Stromal cell of bone marrow (primary cell): ENCODE measurements around the gene OR52M1.
"Not testable (repeated sequence)": the region's sequence is repeated elsewhere in the genome, so short reads cannot be mapped to it uniquely, and the experiment has no call there.

Experiments
- DNase-seq: peaks from one replicate; pipeline ENCODE4 v3.0.0-alpha.2; 2012; ENCODE audit warnings: low read depth

OR52M1 gene

GRCh38 chr11:4544891-4545290 lies at the start of gene OR52M1:
Gene OR52M1, plus strand, starts transcription at chr11:4545191. Its CDS starts 0 bp downstream, at chr11:4545191.
- DNase-seq, result no peak

GRCh38 chr11:4495487-4495886 lies 49.5 kb upstream of the OR52M1 start:
- no peak for DNase-seq

GRCh38 chr11:4495986-4496385 lies 49.0 kb upstream of the OR52M1 start:
- DNase-seq, result no peak

- DNase-seq, result no peak
Observed at GRCh38 chr11:4496557-4497248, 48.3 kb upstream of the OR52M1 start.

- DNase-seq, result no peak
Observed at GRCh38 chr11:4508886-4509285, 36.1 kb upstream of the OR52M1 start.

GRCh38 chr11:4511282-4512245 lies 33.4 kb upstream of the OR52M1 start:
- no peak for DNase-seq

- no peak for DNase-seq
Observed at GRCh38 chr11:4514196-4514595, 30.8 kb upstream of the OR52M1 start.

- no peak for DNase-seq
Observed at GRCh38 chr11:4522339-4522738, 22.7 kb upstream of the OR52M1 start.

- no peak for DNase-seq
Observed at GRCh38 chr11:4522752-4523151, 22.2 kb upstream of the OR52M1 start.

- no peak for DNase-seq
Observed at GRCh38 chr11:4523666-4524065, 21.3 kb upstream of the OR52M1 start.

- DNase-seq, result no peak
Observed at GRCh38 chr11:4527926-4528325, 17.1 kb upstream of the OR52M1 start.

GRCh38 chr11:4531686-4532085 lies 13.3 kb upstream of the OR52M1 start:
- not testable (repeated sequence) for DNase-seq

- DNase-seq, result peak; percentile 32
Observed at GRCh38 chr11:4539603-4540219, 5.3 kb upstream of the OR52M1 start.

- DNase-seq, result no peak
Observed at GRCh38 chr11:4541071-4541470, 3.9 kb upstream of the OR52M1 start.

- no peak for DNase-seq
Observed at GRCh38 chr11:4543561-4543960, 1.4 kb upstream of the OR52M1 start.

GRCh38 chr11:4546878-4547277 lies 1.9 kb downstream of the OR52M1 start:
- no peak for DNase-seq

GRCh38 chr11:4547416-4547815 lies 2.4 kb downstream of the OR52M1 start:
- DNase-seq, result no peak

- DNase-seq, result no peak
Observed at GRCh38 chr11:4551346-4551979, 6.5 kb downstream of the OR52M1 start.

GRCh38 chr11:4559527-4560440 lies 14.8 kb downstream of the OR52M1 start:
- DNase-seq, result no peak

GRCh38 chr11:4560467-4560866 lies 15.5 kb downstream of the OR52M1 start:
- no peak for DNase-seq

GRCh38 chr11:4565371-4565770 lies 20.4 kb downstream of the OR52M1 start:
- DNase-seq, result no peak
